ENCODE results near the gene AXIN2. TPM values are rescaled to one million over a fixed set of nuclear protein-coding genes. Genes with fewer than 3 reads are reported as not detected.

Gene AXIN2
- total RNA-seq, 1 donor from 2014 or later, result 0.27 TPM

GRCh38 chr17:65588181-65588808 is 26.8 kb upstream of the AXIN2 start:
- no peak overlapping the region for H3K4me3 Mint-ChIP-seq
- DNase-seq, result no peak
- H3K27ac Mint-ChIP-seq, result no peak overlapping the region
- intact Hi-C loops (cut with micrococcal nuclease), result no loop called here
- ChIA-PET POLR2A (no interaction called here), CTCF (no interaction called here)
- no peaks in the 10 kb centered on the region for H3K4me1 Mint-ChIP-seq
- H3K9me3 Mint-ChIP-seq, result no peaks in the 10 kb centered on the region
- TF ChIP-seq, protein P1, sequence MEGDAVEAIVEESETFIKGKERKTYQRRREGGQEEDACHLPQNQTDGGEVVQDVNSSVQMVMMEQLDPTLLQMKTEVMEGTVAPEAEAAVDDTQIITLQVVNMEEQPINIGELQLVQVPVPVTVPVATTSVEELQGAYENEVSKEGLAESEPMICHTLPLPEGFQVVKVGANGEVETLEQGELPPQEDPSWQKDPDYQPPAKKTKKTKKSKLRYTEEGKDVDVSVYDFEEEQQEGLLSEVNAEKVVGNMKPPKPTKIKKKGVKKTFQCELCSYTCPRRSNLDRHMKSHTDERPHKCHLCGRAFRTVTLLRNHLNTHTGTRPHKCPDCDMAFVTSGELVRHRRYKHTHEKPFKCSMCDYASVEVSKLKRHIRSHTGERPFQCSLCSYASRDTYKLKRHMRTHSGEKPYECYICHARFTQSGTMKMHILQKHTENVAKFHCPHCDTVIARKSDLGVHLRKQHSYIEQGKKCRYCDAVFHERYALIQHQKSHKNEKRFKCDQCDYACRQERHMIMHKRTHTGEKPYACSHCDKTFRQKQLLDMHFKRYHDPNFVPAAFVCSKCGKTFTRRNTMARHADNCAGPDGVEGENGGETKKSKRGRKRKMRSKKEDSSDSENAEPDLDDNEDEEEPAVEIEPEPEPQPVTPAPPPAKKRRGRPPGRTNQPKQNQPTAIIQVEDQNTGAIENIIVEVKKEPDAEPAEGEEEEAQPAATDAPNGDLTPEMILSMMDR (IDR thresholded peaks at IDR 0.05), result no peak
- no peaks in the 10 kb centered on the region for H3K36me3 Mint-ChIP-seq (ENCODE audit: low read depth)
- no peak for ATAC-seq (ENCODE audit: low read depth)
- H3K27me3 Mint-ChIP-seq, result peaks cover 15% of the 10 kb centered on the region

GRCh38 chr17:65587534-65588180 is 26.2 kb upstream of the AXIN2 start:
- POLR2A ChIA-PET, result no interaction called here
- H3K9me3 Mint-ChIP-seq, result no peaks in the 10 kb centered on the region
- H3K4me1 Mint-ChIP-seq, result no peaks in the 10 kb centered on the region
- DNase-seq (no peak), ATAC-seq (ENCODE audit: low read depth) (no peak)
- CTCF ChIA-PET, result no interaction called here
- H3K27ac Mint-ChIP-seq, result no peak overlapping the region
- TF ChIP-seq, protein P1 (IDR thresholded peaks at IDR 0.05), result no peak
- H3K4me3 Mint-ChIP-seq, result no peak overlapping the region
- peaks cover 9% of the 10 kb centered on the region for H3K27me3 Mint-ChIP-seq
- H3K36me3 Mint-ChIP-seq (ENCODE audit: low read depth), result no peaks in the 10 kb centered on the region
- intact Hi-C loops (cut with micrococcal nuclease), result no loop called here

- Mint-ChIP-seq H3K4me1 (no peaks in the 10 kb centered on the region), H3K27me3 (peaks cover 4% of the 10 kb centered on the region), H3K9me3 (no peaks in the 10 kb centered on the region), H3K27ac (no peak overlapping the region), H3K36me3 (ENCODE audit: low read depth) (no peaks in the 10 kb centered on the region), H3K4me3 (no peak overlapping the region)
- TF ChIP-seq, protein P1 (IDR thresholded peaks at IDR 0.05), result no peak
- intact Hi-C loops (cut with micrococcal nuclease), result no loop called here
- ChIA-PET POLR2A (no interaction called here), CTCF (no interaction called here)
- DNase-seq, result no peak
- no peak for ATAC-seq (ENCODE audit: low read depth)
Measured at GRCh38 chr17:65586899-65587298, 25.5 kb upstream of the AXIN2 start.

- ChIA-PET POLR2A (no interaction called here), CTCF (no interaction called here)
- Mint-ChIP-seq H3K4me3 (no peak overlapping the region), H3K4me1 (no peaks in the 10 kb centered on the region), H3K9me3 (no peaks in the 10 kb centered on the region), H3K27me3 (peaks cover 3% of the 10 kb centered on the region), H3K36me3 (ENCODE audit: low read depth) (no peaks in the 10 kb centered on the region), H3K27ac (no peak overlapping the region)
- intact Hi-C loops (cut with micrococcal nuclease), result no loop called here
- DNase-seq (no peak), ATAC-seq (ENCODE audit: low read depth) (no peak)
- TF ChIP-seq, protein P1 (IDR thresholded peaks at IDR 0.05), result no peak
Measured at GRCh38 chr17:65584604-65585521, 23.4 kb upstream of the AXIN2 start.
